ENCODE data around the gene EIF5A2.
A peak's percentile ranks its signal among the peaks of the same experiment; 100 is the strongest.
"Not testable (repeated sequence)": the region's sequence is repeated elsewhere in the genome, so short reads cannot be mapped to it uniquely, and the experiment has no call there.

The EIF5A2 gene

DNA sequence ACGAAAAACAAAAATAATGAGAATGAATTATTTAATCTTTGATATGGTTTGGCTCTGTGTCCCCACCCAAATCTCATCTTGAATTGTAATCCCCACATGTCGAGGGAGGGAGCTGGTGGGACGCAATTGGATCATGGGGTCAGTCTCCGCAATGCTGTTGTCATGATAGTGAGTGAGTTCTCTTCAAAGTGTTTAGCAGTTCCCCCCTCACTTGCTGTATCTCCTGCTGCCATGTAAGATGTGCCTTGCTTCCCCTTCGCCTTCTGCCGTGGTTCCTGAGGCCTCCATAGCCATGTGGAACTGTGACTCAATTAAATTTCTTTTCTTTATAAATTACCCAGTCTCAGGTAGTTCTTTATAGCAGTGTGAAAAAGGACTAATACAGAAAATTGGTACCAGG lies 12.1 kb downstream of the EIF5A2 start:
- not testable (repeated sequence) for DNase-seq

DNA sequence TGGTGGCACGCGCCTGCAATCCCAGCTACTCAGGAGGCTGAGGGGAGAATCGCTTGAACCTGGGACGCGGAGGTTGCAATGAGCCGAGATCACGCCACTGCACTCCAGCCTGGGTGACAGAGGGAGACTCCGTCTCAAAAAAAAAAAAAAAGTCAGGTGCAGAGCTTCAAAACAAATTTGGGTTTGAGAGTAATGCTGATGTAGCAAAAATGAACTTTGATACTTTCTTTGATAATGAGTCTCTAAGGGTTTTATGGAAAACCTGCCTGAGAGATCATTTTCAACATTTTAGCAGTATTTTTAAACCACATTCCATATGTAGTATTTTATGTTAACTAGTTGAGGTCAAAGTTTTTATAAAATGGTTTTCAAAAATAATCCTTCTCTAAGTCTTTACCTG lies 14.5 kb downstream of the EIF5A2 start:
- no peak for DNase-seq

DNA sequence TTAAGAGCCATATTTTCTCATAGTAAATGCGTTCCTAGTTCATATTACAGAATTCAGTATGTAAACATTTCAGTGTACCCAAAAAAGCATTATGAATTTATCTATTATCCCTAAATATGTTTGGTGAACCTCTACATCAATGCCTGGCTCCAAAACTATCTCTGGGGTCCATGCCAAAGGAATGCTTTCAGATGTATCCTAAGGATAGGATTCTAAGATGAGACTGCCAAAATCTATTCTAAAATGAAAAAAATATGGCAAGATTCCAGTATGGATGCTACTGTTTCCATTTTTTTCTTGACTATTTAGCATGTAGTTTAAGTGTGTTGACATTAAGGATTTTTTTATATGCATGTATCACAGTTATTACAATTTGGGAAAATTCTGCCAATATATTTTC lies 18.8 kb downstream of the EIF5A2 start:
- no peak for DNase-seq

- DNase-seq = no peak
These were observed 19.3 kb downstream of the EIF5A2 start for GRCh38 chr3:170889132-170889531.

DNA sequence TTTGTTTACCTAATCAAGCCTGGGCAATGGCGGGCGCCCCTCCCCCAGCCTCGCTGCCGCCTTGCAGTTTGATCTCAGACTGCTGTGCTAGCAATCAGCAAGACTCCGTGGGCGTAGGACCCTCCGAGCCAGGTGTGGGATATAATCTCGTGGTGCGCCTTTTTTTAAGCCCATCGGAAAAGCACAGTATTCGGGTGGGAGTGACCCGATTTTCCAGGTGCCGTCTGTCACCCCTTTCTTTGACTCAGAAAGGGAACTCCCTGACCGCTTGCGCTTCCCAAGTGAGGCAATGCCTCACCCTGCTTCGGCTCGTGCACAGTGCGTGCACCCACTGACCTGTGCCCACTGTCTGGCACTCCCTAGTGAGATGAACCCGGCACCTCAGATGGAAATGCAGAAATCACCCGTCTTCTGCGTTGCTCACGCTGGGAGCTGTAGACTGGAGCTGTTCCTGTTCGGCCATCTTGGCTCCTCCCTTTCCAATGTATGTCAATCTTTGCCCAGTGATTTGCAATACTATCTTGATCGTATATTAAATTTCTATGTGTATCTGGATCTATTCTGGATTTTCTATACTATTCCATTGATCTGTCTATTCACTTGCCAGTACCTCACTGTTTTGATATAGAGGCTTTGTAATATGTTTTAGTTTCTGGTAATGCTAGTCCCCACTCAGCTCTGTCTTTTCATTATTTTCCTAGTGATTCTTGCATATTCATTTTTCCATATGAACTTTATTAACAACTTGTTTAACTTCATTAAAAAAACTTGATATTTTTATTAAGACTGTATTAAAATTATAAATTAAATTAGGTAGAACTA lies 24.1 kb downstream of the EIF5A2 start:
- DNase-seq = not testable (repeated sequence)

GRCh38 chr3:170878688-170879087 lies 29.7 kb downstream of the EIF5A2 start:
- DNase-seq = not testable (repeated sequence)

DNA sequence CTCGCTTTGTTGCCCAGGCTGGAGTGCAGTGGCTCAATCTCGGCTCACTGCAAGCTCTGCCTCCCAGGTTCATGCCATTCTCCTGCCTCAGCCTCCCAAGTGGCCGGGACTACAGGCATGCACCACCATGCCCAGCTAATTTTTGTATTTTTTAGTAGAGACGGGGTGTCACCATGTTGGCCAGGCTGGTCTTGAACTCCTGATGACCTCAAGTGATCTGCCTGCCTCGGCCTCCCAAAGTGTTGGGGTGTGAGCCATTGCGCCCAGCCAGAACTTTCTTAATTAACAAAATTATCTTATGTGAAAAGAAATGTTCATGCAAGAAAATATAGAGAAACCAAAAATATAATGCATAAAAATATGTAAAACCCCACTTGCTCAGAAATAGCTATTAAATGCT lies 31.1 kb downstream of the EIF5A2 start:
- not testable (repeated sequence) for DNase-seq

DNA sequence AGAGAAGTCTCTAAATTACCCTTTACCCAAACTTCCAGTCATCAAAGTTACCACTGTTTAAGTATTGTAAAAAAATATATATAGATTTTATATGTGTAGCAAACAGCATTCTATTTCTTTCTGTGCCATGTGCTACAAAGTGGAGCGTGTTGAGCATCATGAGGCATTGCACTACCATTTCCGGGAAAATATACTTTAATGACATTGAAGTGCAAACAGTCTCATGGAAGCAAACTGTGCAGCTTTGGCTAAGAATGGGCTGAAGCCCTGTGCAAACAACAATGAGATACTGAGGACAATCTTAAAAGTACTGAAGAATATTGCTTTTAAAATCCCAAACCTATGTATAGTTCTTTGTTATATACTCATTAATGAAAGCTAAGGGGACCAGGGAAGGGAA lies 31.9 kb downstream of the EIF5A2 start:
- no peak for DNase-seq

- peak; percentile 94 for DNase-seq
These were observed 38.5 kb downstream of the EIF5A2 start, which contains the start of gene RPL22L1 for GRCh38 chr3:170869645-170870593. RPL22L1 (minus strand) TSS chr3:170870195; CDS start chr3:170870167, 28 bp downstream.

DNA sequence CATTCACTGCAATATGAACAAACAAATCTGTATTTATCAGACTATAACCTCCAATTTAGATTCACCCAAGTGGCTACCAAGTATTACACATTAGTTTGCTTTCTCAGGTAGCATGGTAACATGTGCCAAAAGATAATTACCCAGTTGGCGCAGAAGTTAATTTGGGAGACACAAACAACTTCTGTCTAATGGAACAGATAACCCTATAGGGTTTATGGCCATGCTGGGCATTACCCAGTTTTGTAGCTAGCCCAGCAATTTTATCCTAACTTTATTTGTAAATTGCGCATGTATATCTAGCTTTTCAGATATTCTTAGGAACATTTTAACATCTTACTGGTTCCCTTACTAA lies 39.2 kb downstream of the EIF5A2 start:
- DNase-seq = no peak

DNA sequence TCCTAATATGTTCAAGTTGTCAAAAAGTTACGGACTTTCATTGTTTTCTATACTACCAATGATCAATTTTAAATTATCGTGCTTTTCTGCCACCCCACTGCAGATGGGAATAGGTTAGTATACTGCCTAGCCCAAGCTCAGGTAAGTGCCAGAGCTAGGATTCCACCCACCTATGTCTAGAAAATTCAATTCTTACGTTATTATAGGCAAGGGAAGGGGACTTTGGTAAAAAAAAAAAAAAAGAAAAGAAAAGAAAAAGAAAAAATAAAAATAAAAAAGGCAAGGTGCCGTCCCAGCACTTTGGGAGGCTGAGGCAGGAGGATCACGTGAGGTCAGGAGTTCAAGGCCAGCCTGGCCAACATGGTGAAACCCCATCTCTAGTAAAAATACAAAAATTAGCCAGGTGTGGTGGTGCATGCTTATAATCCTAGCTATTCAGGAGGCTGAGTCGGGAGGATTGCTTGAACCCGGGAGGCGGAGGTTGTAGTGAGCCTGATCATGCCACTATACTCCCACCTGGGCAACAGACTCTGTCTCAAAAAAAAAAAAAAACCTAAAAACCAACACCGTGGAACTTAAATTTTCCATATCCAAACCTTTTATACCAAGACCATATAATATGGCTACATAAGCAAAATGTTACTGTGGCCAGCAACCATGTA lies 39.7 kb downstream of the EIF5A2 start:
- no peak for DNase-seq

DNA sequence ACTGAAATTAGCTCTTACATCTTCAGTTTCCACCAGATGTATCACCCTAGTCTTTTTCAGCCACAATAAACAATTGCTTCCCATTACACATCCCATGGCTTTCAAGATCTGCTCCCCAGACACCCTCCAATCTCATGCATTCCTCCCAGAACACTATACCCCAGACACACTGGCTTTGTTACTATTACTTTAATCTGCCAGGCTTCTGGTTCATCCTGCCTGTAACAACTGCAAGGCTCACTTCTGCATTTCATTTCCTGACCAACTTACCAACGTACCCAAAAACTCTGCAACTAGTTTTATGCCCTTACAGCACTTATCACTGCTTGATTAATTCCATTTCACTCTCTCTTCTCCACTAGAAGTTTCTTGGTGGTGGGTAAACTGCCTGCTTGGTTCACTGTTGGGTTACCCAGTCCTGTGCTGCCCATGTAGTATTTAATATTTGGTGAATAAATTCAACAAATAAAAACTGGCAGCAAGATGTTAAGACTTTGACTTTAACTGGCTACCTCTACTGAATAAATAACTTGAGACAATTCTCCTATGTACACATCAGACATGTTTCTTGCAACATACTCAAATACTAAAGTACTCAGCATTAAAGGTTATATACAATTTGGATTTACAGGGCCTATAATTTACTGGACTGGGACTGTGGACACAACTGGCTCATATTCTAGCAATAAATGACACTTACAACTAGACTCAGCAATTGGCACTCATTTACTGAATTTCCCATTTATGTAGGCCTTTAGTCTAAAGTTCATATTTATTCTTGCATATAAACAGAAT lies 41.1 kb downstream of the EIF5A2 start:
- no peak for DNase-seq

- no peak for DNase-seq
These were observed 41.9 kb downstream of the EIF5A2 start for GRCh38 chr3:170866499-170866898.

DNA sequence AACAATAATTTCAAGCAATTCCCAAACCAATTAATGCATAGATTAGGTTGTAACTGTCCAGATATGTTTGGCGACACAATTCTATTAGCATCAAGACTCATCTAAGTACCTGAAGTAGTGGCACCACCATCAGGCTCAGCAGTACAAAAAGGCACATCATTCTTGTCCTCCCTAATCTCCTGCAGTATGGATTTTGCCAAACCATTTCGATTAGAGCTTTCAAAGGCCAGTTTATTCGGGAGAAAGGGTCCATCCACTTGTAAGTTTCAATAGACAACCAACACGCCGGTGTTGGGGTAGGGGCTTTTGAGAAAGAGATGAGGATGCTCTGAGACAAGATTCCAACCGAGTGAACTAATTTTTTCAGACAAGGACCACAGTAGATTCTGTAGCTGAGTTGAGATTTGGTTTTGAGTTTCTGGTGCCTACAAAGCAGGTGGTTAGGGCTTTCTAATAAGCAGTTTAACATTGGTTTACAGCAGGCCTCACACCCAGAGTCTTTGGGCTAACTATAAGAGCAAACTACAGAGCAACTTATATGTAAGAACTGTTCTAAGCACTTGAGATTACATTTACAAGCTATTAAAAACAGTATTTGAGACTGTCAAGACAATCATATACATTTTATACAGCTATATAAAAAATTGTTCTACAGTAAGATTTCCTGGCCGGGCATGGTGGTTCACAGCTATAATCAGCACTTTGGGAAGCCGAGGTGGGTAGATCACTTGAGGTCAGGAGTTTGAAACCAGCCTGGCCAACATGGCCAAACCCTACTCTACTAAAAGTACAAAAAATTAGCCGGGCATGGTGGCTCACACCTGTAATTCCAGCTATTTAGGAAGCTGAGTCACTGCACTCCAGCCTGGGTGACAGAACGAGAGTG lies 43.0 kb downstream of the EIF5A2 start:
- DNase-seq = no peak

DNA sequence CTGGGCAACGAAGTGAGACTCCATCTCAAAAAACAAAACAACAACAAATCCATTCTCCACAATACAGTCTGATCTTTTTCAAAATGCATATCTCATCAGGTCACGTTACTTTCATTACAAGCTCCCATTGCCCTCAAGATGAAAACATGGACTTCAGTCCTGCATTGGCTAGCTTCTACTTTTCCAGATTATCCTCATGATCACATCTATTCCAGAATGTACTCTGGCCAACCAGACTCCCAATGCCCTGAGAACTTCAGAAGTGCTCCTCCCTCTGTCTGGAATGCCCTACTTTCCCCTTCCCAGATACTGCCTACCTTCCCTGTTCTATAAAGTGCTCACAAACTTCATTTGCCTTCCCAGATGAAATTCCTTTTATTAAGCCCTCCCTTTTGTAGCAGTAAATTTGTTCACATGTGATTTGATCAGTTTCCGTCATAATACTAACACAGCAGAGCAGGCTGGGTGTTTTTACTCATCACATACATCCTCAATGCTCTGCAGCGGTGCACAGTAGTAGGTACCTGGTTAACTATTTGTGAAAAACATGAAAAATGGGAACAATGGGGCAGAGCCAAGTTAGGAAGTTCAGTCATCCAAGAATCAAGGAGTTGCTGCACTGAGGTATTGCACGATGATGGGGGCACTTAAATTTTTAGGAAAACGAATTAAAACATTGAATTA lies 43.8 kb downstream of the EIF5A2 start:
- DNase-seq = no peak

- DNase-seq = no peak
These were observed 44.6 kb downstream of the EIF5A2 start for GRCh38 chr3:170863816-170864215.

- no peak for DNase-seq
These were observed 45.6 kb downstream of the EIF5A2 start for GRCh38 chr3:170862618-170863374.

DNA sequence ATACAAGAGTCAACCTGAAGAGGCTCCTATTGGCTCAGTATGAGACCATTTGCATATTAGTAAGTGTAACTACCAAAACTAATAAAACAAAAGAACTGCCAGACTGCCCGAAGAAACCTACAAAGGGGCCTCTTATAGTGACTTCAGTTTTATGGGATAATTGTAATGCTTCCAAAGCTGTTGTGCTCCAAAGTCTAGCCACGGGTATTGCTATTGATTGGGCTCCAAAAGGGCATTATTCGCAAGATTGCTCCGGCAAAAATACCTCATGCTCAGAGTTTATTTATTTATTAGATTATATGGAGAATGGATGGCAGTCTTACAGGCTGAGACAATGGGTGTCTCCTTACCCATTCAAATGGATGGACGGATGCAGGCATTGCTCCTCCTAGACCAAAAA lies 49.8 kb downstream of the EIF5A2 start:
- no peak for DNase-seq

- no peak for DNase-seq
These were observed 56.1 kb downstream of the EIF5A2 start for GRCh38 chr3:170852324-170852723.

All from CD4-positive, alpha-beta T cell treated with Interferon gamma for 1 hour (primary cell).